GM12878 (cell line): ENCODE results near the gene SNRPA1. TPM values are rescaled to one million over a fixed set of nuclear protein-coding genes. Genes with fewer than 3 reads are reported as not detected.

Experiments
- ATAC-seq: fragments of 200-7000 bp; cut with Tn5 transposase; 3 replicates; pipeline ENCODE4 v1.9.1; 2020; ENCODE audit warnings: mild to moderate bottlenecking, moderate library complexity
- BruUV-seq: library from RNA; stranded (reverse); fragments of 400-500 nt; replicated peaks from 2 replicates; lab custom pipeline; 2021; lab: Mats Ljungman, UMichigan
- CTCF ChIA-PET: fragments of 300-600 bp; sonication (Branson Sonifier 250); formaldehyde crosslinking; extraction: SDS; loops from one replicate; lab custom pipeline; 2021; ENCODE audit warnings: inconsistent platforms; lab: Yijun Ruan, JAX
- POLR2A ChIA-PET: fragments of 350-600 bp; formaldehyde crosslinking; extraction: SDS; loops from one replicate; lab custom pipeline; 2021; ENCODE audit warnings: inconsistent platforms; lab: Charles Lee
- RAD21 ChIA-PET: fragments of 300-600 bp; sonication (Branson Sonifier 250); formaldehyde crosslinking; loops from one replicate; lab custom pipeline; 2023; ENCODE audit warnings: antibody characterized with exemption; ENCODE audit not compliant: unreplicated experiment; lab: Charles Lee
- SMC1A ChIA-PET: fragments of 300-600 bp; sonication (Branson Sonifier 250); formaldehyde crosslinking; loops from one replicate; lab custom pipeline; 2023; ENCODE audit not compliant: unreplicated experiment, uncharacterized antibody; lab: Charles Lee
- DNase-seq: peaks from one replicate; pipeline ENCODE4 v3.0.0-alpha.2; 2011; ENCODE audit warnings: low read depth, low spot score
- FAIRE-seq: peaks from 3 replicates; lab custom pipeline; 2011; peaks lifted over from hg19 to GRCh38; lab: Jason Lieb, UNC
- H2AFZ ChIP-seq: 2 replicates; pipeline ENCODE4 v1.6.0; 2011; ENCODE audit warnings: low read depth, low read length, control low read depth; ENCODE audit not compliant: control insufficient read depth
- H3K27ac ChIP-seq: 2 replicates; pipeline ENCODE4 v1.5.1; 2011; ENCODE audit warnings: control low read depth; ENCODE audit not compliant: control insufficient read depth, insufficient read depth
- H3K27me3 ChIP-seq, 2 experiments: replicated peaks in 1 of 2; 2 replicates each; pipeline versions ENCODE4 v1.6.0 to v1.6.1; 2011; ENCODE audit warnings: low read length in 1 of 2; ENCODE audit not compliant: control insufficient read depth in 2 of 2, insufficient read depth in 2 of 2
- H3K36me3 ChIP-seq, 2 experiments: 2 replicates each; pipeline ENCODE4 v1.5.1; 2011; ENCODE audit warnings: low read length in 1 of 2; ENCODE audit not compliant: control insufficient read depth in 2 of 2, insufficient read depth in 2 of 2
- H3K4me1 ChIP-seq: 2 replicates; pipeline ENCODE4 v1.6.1; 2011; ENCODE audit warnings: mild to moderate bottlenecking, low read length, moderate library complexity, mixed read lengths; ENCODE audit not compliant: control insufficient read depth, insufficient read depth
- H3K4me2 ChIP-seq: 2 replicates; pipeline ENCODE4 v1.6.0; 2011; ENCODE audit warnings: control low read depth; ENCODE audit not compliant: control insufficient read depth, insufficient read depth
- H3K4me3 ChIP-seq: fragments of 200-600 bp; sonication (generic); 2 replicates; pipeline ENCODE4 v1.5.1; 2016
- H3K79me2 ChIP-seq: 2 replicates; pipeline ENCODE4 v1.6.0; 2011; ENCODE audit warnings: low read length; ENCODE audit not compliant: control insufficient read depth, insufficient read depth
- H3K9ac ChIP-seq: 2 replicates; pipeline ENCODE4 v1.8.0; 2011; ENCODE audit warnings: low read length, control low read depth, mixed read lengths; ENCODE audit not compliant: control insufficient read depth, insufficient read depth
- H3K9me3 ChIP-seq: replicated peaks from 3 replicates; pipeline ENCODE4 v1.5.1; 2011; ENCODE audit warnings: mild to moderate bottlenecking, low read length; ENCODE audit not compliant: control insufficient read depth, insufficient read depth
- H4K20me1 ChIP-seq: 2 replicates; pipeline ENCODE4 v1.6.0; 2011; ENCODE audit not compliant: control insufficient read depth, insufficient read depth
- BMI1 ChIP-seq: fragments of 450-650 bp; IDR thresholded peaks from 2 replicates; pipeline ENCODE4 v1.6.1; 2016; ENCODE audit warnings: mild to moderate bottlenecking, moderate library complexity, borderline replicate concordance
- CBX5 ChIP-seq: sonication (generic); IDR thresholded peaks from 2 replicates; pipeline ENCODE4 v1.6.1; 2016; ENCODE audit warnings: low read depth, moderate library complexity, mild to moderate bottlenecking, inconsistent platforms
- CTCF ChIP-seq, 3 experiments: IDR thresholded peaks in 2 of 3; conservative IDR thresholded peaks in 1 of 3; 2 replicates each; pipeline ENCODE4 v1.5.1; 2011; ENCODE audit warnings: low read depth in 3 of 3, low read length in 3 of 3, mild to moderate bottlenecking in 3 of 3, control low read depth in 2 of 3, moderate library complexity in 2 of 3, inconsistent platforms in 1 of 3, mixed read lengths in 1 of 3; ENCODE audit not compliant: control insufficient read depth in 2 of 3, insufficient read depth in 1 of 3; ENCODE audit errors: extremely low read depth in 1 of 3
- GABPA ChIP-seq: IDR thresholded peaks from 2 replicates; pipeline ENCODE4 v1.6.1; 2014; ENCODE audit warnings: antibody characterized with exemption, low read depth, mild to moderate bottlenecking, inconsistent platforms
- KLF5 ChIP-seq: fragments of 450-650 bp; IDR thresholded peaks from 2 replicates; pipeline ENCODE4 v1.6.1; 2014; ENCODE audit warnings: mild to moderate bottlenecking; ENCODE audit not compliant: partially characterized antibody
- NFXL1 ChIP-seq: fragments of 450-650 bp; IDR thresholded peaks from 2 replicates; pipeline ENCODE4 v1.6.1; 2017; ENCODE audit warnings: antibody characterized with exemption, mild to moderate bottlenecking, borderline replicate concordance
- POLR2A ChIP-seq: IDR thresholded peaks from 2 replicates; pipeline ENCODE4 v1.6.1; 2011; ENCODE audit warnings: low read depth, mild to moderate bottlenecking, low read length
- POU2F2 ChIP-seq: IDR thresholded peaks from 3 replicates; pipeline ENCODE4 v1.6.1; 2011; ENCODE audit warnings: low read depth, mild to moderate bottlenecking, low read length, borderline replicate concordance
- WGBS: methylation state at CpG from one replicate; pipeline ENCODE4 v1.1.6; 2016; ENCODE audit warnings: low lambda C conversion rate; ENCODE audit not compliant: insufficient replicate concordance, insufficient coverage; ENCODE audit errors: missing lambda C conversion rate; 5-methylcytosine and 5-hydroxymethylcytosine counted together
- in situ Hi-C: fragments of 300-500 bp; cut with MboI; formaldehyde crosslinking; loops from 9 replicates; pipeline ENCODE4 v1.14.3; 2018; ENCODE audit warnings: mixed read lengths
- intact Hi-C: fragments of 100-400 bp; cut with micrococcal nuclease; formaldehyde crosslinking; loops from one replicate; pipeline ENCODE4 v1.14.2; 2022; ENCODE audit not compliant: unreplicated experiment
- polyA plus RNA-seq, 11 experiments: library from polyadenylated mRNA; depleted of rRNA in 4 of 11; unstranded in 6 of 11; stranded (reverse) in 5 of 11; fragments of >200 nt; fragmentation: Nextera tagmentation in 4 of 11; fragmentation: Illumina TruSeq in 1 of 11; extraction: Ambion mirVana in 4 of 11; extraction: Trizol in 1 of 11; gene quantifications; 1 replicate in 1 of 11; 2 replicates in 10 of 11; pipeline versions ENCODE4 v1.2.1 to v1.2.3, GENCODE V29; 2011 to 2016; ENCODE audit warnings: inconsistent platforms in 2 of 11, missing spikeins in 2 of 11, low read depth in 1 of 11
- total RNA-seq, 4 experiments: library from RNA; depleted of rRNA in 3 of 4; stranded (reverse); fragments of >200 nt in 3 of 4; fragmentation: Illumina TruSeq in 1 of 4; extraction: Trizol in 1 of 4; gene quantifications; 2 replicates each; pipeline versions ENCODE4 v1.2.1 to v1.2.3, GENCODE V29; 2013 to 2021
- TF ChIP-seq, protein P1 (sequence below): IDR thresholded peaks from 2 replicates; pipeline ENCODE4 v1.6.1; 2012; ENCODE audit warnings: improper control_type of control experiment, low read depth, low read length; ENCODE audit not compliant: insufficient replicate concordance

The SNRPA1 gene
- total and polyA plus RNA-seq, 10 of the 15 experiments (the other 5 are each of a cell fraction or from before 2014, with no cell fraction given), result 59.9 to 267 (median 161) TPM

DNA sequence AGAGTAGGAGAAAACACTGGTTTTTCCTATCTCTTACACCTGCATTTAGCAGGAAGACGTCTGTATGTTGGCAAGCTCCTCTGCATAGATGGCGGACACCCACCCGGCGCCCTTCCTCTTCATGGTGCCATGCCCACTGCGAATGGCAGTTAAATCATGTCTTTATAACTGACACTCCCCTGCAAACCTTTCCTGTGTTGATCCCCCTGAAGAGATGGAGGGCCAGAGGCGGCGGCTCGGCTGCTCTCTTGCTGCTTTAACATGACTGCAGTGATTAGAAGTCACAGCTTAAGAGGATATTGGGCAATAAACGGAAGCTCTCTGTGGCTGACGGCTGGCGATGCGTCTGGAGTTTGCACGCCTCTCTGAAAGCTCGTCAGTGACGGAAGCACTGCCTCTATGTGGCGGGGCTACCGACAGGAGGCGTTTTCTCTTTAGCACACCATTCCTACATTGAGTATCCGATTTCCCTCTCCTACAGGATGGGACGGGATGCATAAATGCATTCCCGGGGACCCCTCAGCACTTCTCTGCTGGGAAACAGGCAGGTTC, 25.5 kb upstream of the SNRPA1 start:
- in situ Hi-C loops, result no loop called here
- ChIA-PET SMC1A (no interaction called here), CTCF (interaction anchor here (1.7 kb wide), 1 partner anchor 321 kb away, joined by 6 read pairs; no protein-coding TSS in a partner anchor)
- H3K79me2 ChIP-seq, result no peaks in the 10 kb centered on the region
- no peak for FAIRE-seq
- BruUV-seq, result no TSS peak
- H3K4me3 ChIP-seq, result no peak overlapping the region
- no peak for TF ChIP-seq CBX5
- no peak for TF ChIP-seq GABPA
- TF ChIP-seq POU2F2, result no peak
- TF ChIP-seq KLF5, result no peak
- TF ChIP-seq, protein P1, sequence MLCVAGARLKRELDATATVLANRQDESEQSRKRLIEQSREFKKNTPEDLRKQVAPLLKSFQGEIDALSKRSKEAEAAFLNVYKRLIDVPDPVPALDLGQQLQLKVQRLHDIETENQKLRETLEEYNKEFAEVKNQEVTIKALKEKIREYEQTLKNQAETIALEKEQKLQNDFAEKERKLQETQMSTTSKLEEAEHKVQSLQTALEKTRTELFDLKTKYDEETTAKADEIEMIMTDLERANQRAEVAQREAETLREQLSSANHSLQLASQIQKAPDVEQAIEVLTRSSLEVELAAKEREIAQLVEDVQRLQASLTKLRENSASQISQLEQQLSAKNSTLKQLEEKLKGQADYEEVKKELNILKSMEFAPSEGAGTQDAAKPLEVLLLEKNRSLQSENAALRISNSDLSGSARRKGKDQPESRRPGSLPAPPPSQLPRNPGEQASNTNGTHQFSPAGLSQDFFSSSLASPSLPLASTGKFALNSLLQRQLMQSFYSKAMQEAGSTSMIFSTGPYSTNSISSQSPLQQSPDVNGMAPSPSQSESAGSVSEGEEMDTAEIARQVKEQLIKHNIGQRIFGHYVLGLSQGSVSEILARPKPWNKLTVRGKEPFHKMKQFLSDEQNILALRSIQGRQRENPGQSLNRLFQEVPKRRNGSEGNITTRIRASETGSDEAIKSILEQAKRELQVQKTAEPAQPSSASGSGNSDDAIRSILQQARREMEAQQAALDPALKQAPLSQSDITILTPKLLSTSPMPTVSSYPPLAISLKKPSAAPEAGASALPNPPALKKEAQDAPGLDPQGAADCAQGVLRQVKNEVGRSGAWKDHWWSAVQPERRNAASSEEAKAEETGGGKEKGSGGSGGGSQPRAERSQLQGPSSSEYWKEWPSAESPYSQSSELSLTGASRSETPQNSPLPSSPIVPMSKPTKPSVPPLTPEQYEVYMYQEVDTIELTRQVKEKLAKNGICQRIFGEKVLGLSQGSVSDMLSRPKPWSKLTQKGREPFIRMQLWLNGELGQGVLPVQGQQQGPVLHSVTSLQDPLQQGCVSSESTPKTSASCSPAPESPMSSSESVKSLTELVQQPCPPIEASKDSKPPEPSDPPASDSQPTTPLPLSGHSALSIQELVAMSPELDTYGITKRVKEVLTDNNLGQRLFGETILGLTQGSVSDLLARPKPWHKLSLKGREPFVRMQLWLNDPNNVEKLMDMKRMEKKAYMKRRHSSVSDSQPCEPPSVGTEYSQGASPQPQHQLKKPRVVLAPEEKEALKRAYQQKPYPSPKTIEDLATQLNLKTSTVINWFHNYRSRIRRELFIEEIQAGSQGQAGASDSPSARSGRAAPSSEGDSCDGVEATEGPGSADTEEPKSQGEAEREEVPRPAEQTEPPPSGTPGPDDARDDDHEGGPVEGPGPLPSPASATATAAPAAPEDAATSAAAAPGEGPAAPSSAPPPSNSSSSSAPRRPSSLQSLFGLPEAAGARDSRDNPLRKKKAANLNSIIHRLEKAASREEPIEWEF, result no peak
- TF ChIP-seq POLR2A, result peak; percentile 38; the same call in 1 of the 2 replicates
- TF ChIP-seq CTCF (IDR thresholded peaks at IDR 0.05 in 2 of 3, conservative IDR thresholded peaks at IDR 0.05 in 1 of 3; ENCODE audit: control insufficient read depth in 2 of 3, extremely low read depth in 1 of 3, insufficient read depth in 1 of 3, low read depth in 3 of 3, low read length in 3 of 3), result peak in 1 of 3 experiments; percentile 24; a peak in 1 of 6 replicates
- TF ChIP-seq BMI1, result no peak
- no peak for TF ChIP-seq NFXL1
- TF ChIP-seq, all 136 proteins: peak for 2
- Histone ChIP-seq H3K9ac (no peak overlapping the region), H3K9me3 (no peaks in the 10 kb centered on the region), H2AFZ (peak overlapping the region; percentile 63), H3K4me2 (no peak overlapping the region), H3K27me3 (peaks cover 4 to 6% of the 10 kb centered on the region in 2 experiments), H3K4me1 (no peaks in the 10 kb centered on the region), H4K20me1 (no peaks in the 10 kb centered on the region), H3K36me3 (no peaks in the 10 kb centered on the region), H3K27ac (no peak overlapping the region)
- POLR2A ChIA-PET, result no interaction called here
- DNase-seq (no peak), ATAC-seq (peak; percentile 72)
- 3% methylated on average over 21 of the region's 21 CpGs for WGBS
- RAD21 ChIA-PET, result no interaction called here
- intact Hi-C loops, result no loop called here
